Upper lobe of left lung (tissue), 6 donors: ENCODE data around the gene MCF2L2. TPM values are rescaled to one million over a fixed set of nuclear protein-coding genes. Genes with fewer than 3 reads are reported as not detected.
"Not testable (repeated sequence)": the region's sequence is repeated elsewhere in the genome, so short reads cannot be mapped to it uniquely, and the experiment has no call there.

ENCODE experiments used
- ATAC-seq, 2 donors: fragments of 200-7000 bp; cut with Tn5 transposase; one replicate each; pipeline ENCODE4 v1.9.1; 2022; ENCODE audit warnings: mild to moderate bottlenecking in 2 of 2, moderate library complexity in 2 of 2; ENCODE audit not compliant: low FRiP score in 2 of 2
- DNase-seq, 2 donors: peaks; one replicate each; pipeline ENCODE4 v3.0.0-alpha.2; 2019 to 2020
- H3K27ac ChIP-seq, 4 donors: fragments of 200-600 bp; sonication (generic); one replicate each; pipeline ENCODE4 v1.5.1; 2016 to 2019
- H3K27me3 ChIP-seq, 4 donors: fragments of 200-600 bp; sonication (generic); one replicate each; pipeline ENCODE4 v1.5.1; 2017 to 2019
- H3K36me3 ChIP-seq, 4 donors: fragments of 200-600 bp; sonication (generic); one replicate each; pipeline ENCODE4 v1.5.1; 2016 to 2019
- H3K4me1 ChIP-seq, 4 donors: fragments of 200-600 bp; sonication (generic); one replicate each; pipeline ENCODE4 v1.5.1; 2018 to 2019
- H3K4me3 ChIP-seq, 4 donors: fragments of 200-600 bp; sonication (generic); one replicate each; pipeline ENCODE4 v1.5.1; 2017 to 2019; ENCODE audit warnings: mild to moderate bottlenecking in 2 of 4, moderate library complexity in 1 of 4
- H3K9me3 ChIP-seq, 4 donors: fragments of 200-600 bp; sonication (generic); one replicate each; pipeline ENCODE4 v1.5.1; 2018 to 2019
- CTCF ChIP-seq, 6 experiments: fragments of 450-650 bp in 4 of 6; fragments of 200-600 bp in 2 of 6; sonication (generic) in 2 of 6; IDR thresholded peaks; one replicate each; pipeline ENCODE4 v1.5.1; 2016 to 2019; ENCODE audit warnings: antibody characterized with exemption in 6 of 6
- EP300 ChIP-seq, 4 donors: sonication (generic); formaldehyde crosslinking; IDR thresholded peaks; one replicate each; pipeline ENCODE4 v1.5.1; 2017; ENCODE audit warnings: antibody characterized with exemption in 4 of 4, control low read depth in 2 of 4
- POLR2A ChIP-seq, 4 donors: fragments of 450-650 bp; IDR thresholded peaks; one replicate each; pipeline ENCODE4 v1.5.1; 2016 to 2017; ENCODE audit warnings: antibody characterized with exemption in 4 of 4, mild to moderate bottlenecking in 2 of 4
- POLR2AphosphoS5 ChIP-seq, 2 donors: sonication (generic); formaldehyde crosslinking; IDR thresholded peaks; one replicate each; pipeline ENCODE4 v1.5.1; 2017; ENCODE audit warnings: antibody characterized with exemption in 2 of 2
- WGBS, 2 donors: methylation state at CpG; one replicate each; pipeline ENCODE4 v1.1.5; 2017 to 2018; 5-methylcytosine and 5-hydroxymethylcytosine counted together
- total RNA-seq, 6 donors: library from RNA; depleted of rRNA in 4 of 6; stranded (reverse); fragments of >200 nt in 4 of 6; gene quantifications; one replicate each; pipeline versions ENCODE4 v1.1.0 to v1.2.1, GENCODE V29; 2016 to 2021
- donor health status: DM: no; HTN: no; CAD: no; lungs with moderate emphysema.
- donor health status: DM: no; HTN: yes; CAD: no; lungs with severe emphysema.

MCF2L2 gene
- total RNA-seq, 6 donors from 2014 or later = 0.22 to 2.0 (median 1.2) TPM

GRCh38 chr3:183434503-183434902 is 6.1 kb upstream of the MCF2L2 start:
- no peaks in the 10 kb centered on the region for H3K36me3 ChIP-seq
- H3K9me3 ChIP-seq = no peaks in the 10 kb centered on the region
- ATAC-seq = no peak
- no peak overlapping the region for H3K4me3 ChIP-seq
- 36 to 44% methylated on average over 8 to 9 of the region's 9 CpGs for WGBS, 2 donors
- peaks cover 0 to 4% (median 0%) of the 10 kb centered on the region in 4 donors for H3K4me1 ChIP-seq
- TF ChIP-seq POLR2A (IDR thresholded peaks at IDR 0.05) (no peak), EP300 (IDR thresholded peaks at IDR 0.05) (no peak), POLR2AphosphoS5 (IDR thresholded peaks at IDR 0.05) (no peak), CTCF (IDR thresholded peaks at IDR 0.05) (no peak)
- DNase-seq = no peak
- H3K27me3 ChIP-seq = no peaks in the 10 kb centered on the region
- no peak overlapping the region for H3K27ac ChIP-seq

- TF ChIP-seq CTCF (IDR thresholded peaks at IDR 0.05) (no peak), POLR2AphosphoS5 (IDR thresholded peaks at IDR 0.05) (no peak), EP300 (IDR thresholded peaks at IDR 0.05) (no peak), POLR2A (IDR thresholded peaks at IDR 0.05) (no peak)
- 61 to 72% methylated on average over 5 of the region's 5 CpGs for WGBS, 2 donors
- ATAC-seq = no peak
These were observed 2.0 kb upstream of the MCF2L2 start for GRCh38 chr3:183430325-183430957.

GRCh38 chr3:183427876-183428446 is 458 bp downstream of the MCF2L2 start:
- peaks cover 14 to 21% (median 19%) of the 10 kb centered on the region in 4 donors for H3K4me1 ChIP-seq
- H3K4me3 ChIP-seq = peak overlapping the region; percentile 38 to 77 (median 64)
- DNase-seq (peak; percentile 36 to 91), ATAC-seq (peak; percentile 34 to 82)
- H3K9me3 ChIP-seq = no peaks in the 10 kb centered on the region
- H3K27me3 ChIP-seq = peaks cover 0 to 16% (median 10%) of the 10 kb centered on the region in 4 donors
- no peaks in the 10 kb centered on the region for H3K36me3 ChIP-seq
- WGBS, 2 donors = 2 to 5% methylated on average over 15 to 22 of the region's 47 CpGs
- H3K27ac ChIP-seq = peak overlapping the region in 1 of 4 donors; percentile 62
- TF ChIP-seq EP300 (IDR thresholded peaks at IDR 0.05) = no peak
- TF ChIP-seq POLR2AphosphoS5 (IDR thresholded peaks at IDR 0.05) = no peak
- TF ChIP-seq POLR2A (IDR thresholded peaks at IDR 0.05) = no peak
- no peak for TF ChIP-seq CTCF (IDR thresholded peaks at IDR 0.05)

More at GRCh38 chr3:183430325-183430957, 2.0 kb upstream of the MCF2L2 start:
- H3K27ac ChIP-seq = no peak overlapping the region
- no peak overlapping the region for H3K4me3 ChIP-seq
- peaks cover 14 to 21% (median 19%) of the 10 kb centered on the region in 4 donors for H3K4me1 ChIP-seq
- DNase-seq = no peak
- H3K27me3 ChIP-seq = peaks cover 0 to 16% (median 10%) of the 10 kb centered on the region in 4 donors
- H3K9me3 ChIP-seq = no peaks in the 10 kb centered on the region
- H3K36me3 ChIP-seq = no peaks in the 10 kb centered on the region

- Histone ChIP-seq H3K27me3 (peaks cover 0 to 16% (median 10%) of the 10 kb centered on the region in 4 donors), H3K27ac (no peak overlapping the region), H3K36me3 (no peaks in the 10 kb centered on the region), H3K9me3 (no peaks in the 10 kb centered on the region), H3K4me1 (peaks cover 14 to 21% (median 19%) of the 10 kb centered on the region in 4 donors), H3K4me3 (peak overlapping the region; percentile 38 to 77 (median 64))
- 43 to 65% methylated on average over 13 to 22 of the region's 28 CpGs for WGBS, 2 donors
- peak in 1 of 2 donors; percentile 27 for ATAC-seq
- no peak for TF ChIP-seq CTCF (IDR thresholded peaks at IDR 0.05)
- TF ChIP-seq POLR2A (IDR thresholded peaks at IDR 0.05) = no peak
- TF ChIP-seq EP300 (IDR thresholded peaks at IDR 0.05) = no peak
- no peak for TF ChIP-seq POLR2AphosphoS5 (IDR thresholded peaks at IDR 0.05)
- DNase-seq = peak in 1 of 2 donors; percentile 82
These were observed 1.1 kb downstream of the MCF2L2 start for GRCh38 chr3:183427196-183427875.

GRCh38 chr3:183418807-183419206 is 9.6 kb downstream of the MCF2L2 start:
- WGBS, 2 donors = 96% methylated on average over 2 of the region's 2 CpGs; no CpG with 5 or more reads in 1 of the 2 donors
- H3K27me3 ChIP-seq, DNase-seq, H3K4me1 ChIP-seq, H3K36me3 ChIP-seq, ATAC-seq, H3K4me3 ChIP-seq, H3K27ac ChIP-seq: not testable (repeated sequence)
- H3K9me3 ChIP-seq = peaks cover 5 to 18% (median 17%) of the 10 kb centered on the region in 4 donors
